A549 treated with ZK216348 at 1 μM for 4 hours (cell line): Measurements from ENCODE around the gene RALB. TPM values are rescaled to one million over a fixed set of nuclear protein-coding genes. Genes with fewer than 3 reads are reported as not detected.

ENCODE experiments used
- total RNA-seq: library from RNA; stranded (reverse); fragments of 200-300 nt; extraction: Qiagen RNA extraction; gene quantifications from 5 replicates; pipeline ENCODE4 v1.2.3, GENCODE V29; 2022; ENCODE audit warnings: low read depth

Gene RALB, protein sequence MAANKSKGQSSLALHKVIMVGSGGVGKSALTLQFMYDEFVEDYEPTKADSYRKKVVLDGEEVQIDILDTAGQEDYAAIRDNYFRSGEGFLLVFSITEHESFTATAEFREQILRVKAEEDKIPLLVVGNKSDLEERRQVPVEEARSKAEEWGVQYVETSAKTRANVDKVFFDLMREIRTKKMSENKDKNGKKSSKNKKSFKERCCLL
- total RNA-seq, result 58.3 to 81.6 TPM (median 67.0 TPM) in 5 replicates

DNA sequence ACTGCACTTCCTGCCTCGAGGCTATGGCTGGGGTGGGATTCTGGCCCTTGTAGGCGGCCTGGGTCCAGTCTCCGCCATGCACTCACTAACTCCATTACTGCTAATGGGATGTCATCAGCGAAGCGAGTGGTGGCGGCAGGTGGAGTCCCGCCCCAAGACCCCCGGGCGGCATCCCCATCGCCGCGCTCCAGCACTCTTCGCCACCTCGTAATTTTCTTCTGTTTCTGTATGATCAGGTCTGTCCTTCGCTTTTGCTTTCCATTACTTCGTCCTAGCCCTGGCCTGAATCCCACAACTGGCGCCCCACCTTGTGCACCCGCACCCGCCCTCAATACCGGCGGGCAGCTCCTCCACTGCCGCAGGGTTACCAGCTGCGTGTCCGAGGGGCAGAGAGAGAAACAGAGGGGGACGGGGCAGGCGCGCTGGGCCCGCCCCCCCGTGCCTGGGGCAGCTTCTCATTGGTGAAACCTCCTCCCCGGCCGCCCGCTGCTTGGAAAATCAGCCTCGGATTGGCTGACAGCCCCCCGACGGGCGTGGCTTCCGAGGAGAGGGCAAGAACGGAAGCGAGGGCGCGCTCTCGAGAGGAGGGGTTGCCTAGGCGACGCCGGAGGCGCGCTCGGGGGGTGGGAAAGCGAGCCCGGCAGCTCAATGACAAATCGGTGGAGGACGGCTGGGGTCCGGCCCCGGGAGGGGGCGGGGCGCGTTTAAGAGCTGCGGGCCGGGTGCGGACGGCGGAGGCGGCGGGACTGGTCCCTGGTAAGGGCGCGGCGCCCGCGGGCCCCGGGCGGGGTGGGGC, at the start of gene RALB:
TSS of gene RALB (plus strand) at position 628 of the 796 bp plus-strand sequence. CDS start 25,813 bp downstream, outside the sequence.

DNA sequence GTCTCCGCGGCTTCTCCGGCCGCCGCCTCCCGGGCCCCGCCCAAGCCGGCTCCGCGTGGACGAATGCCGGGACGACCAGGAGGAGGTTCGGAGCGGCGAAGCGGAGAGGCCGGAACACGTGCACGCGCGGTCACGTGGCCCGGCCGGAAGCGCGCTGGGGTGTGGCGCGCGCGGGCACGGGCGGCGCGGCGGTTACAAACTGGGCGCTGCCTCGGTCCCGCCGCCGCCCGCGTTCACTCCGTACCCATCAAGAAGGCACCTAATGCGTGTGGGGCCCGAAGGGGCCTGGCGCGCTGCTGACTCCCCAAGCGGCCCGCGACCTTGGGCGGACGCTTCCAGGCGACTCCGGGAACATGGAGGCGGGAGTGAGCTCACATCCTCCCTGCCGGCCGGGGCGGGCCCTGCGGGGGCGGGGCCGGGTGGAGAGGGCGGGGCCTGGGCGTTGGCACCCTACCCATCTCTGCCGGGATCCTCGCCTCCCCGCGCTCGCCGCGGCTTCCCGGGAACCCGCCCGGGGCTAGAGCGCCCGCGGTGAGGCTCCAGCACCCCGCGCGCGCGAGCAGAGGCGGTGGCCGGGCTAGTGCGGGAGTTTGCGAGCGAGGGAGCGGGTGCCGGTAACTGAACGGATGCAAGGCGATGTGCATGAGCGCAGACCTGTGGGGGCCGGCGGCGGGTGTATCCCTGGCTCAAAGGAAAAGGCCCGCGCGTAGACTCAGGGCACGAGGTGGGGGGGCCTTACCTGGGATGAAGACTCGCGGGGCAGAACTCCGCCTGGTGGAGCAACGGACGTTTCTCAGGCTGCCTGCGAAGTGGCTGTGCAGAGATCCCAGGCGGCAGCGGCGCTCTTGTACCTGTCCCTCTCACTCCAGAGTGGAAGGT, 29.4 kb upstream of the RALB start, which contains the start of gene TMEM185B:
TSS of gene TMEM185B (minus strand) at position 367 of the 879 bp plus-strand sequence. CDS start 424 bp downstream, outside the sequence.

Other genes starting within 250 kb of the RALB start
- gene EPB41L5, start 239.8 kb upstream of the RALB start, total RNA-seq, result 3.4 to 5.7 TPM (median 5.4 TPM) in 5 replicates
- gene TMEM185B, start 29.5 kb upstream of the RALB start, total RNA-seq, result 41.4 to 57.1 TPM (median 46.8 TPM) in 5 replicates
- gene INHBB, start 93.3 kb downstream of the RALB start, total RNA-seq, result 12.6 to 25.0 TPM (median 20.7 TPM) in 5 replicates